ENCODE measurements around the gene IL17A.

Gene IL17A

DNA sequence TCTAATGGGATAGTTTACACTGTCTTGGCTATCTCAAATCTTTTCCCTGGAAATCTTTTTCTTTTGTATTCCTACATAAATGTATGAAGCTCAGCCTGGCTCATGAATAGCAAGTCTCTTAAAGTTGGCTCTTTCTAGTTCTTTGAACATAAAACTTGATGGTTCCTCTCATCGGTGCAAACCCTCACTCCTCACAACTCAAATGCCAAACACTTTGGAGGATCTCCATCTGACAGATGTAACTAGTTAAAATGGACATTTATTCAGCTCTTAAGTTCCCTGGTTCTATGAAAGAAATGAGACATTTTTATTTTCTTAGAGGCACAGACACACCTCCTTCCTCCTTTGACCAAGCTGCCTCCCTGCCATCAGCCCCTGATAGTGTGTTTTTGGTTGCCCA, 43.6 kb upstream of the IL17A start:
- no peak overlapping the region for H3K4me3 ChIP-seq (replicated peaks; ENCODE audit: low read depth, low read length)
- no peak for DNase-seq (ENCODE audit: extremely low read depth, insufficient read length)
- TF ChIP-seq, protein P1, sequence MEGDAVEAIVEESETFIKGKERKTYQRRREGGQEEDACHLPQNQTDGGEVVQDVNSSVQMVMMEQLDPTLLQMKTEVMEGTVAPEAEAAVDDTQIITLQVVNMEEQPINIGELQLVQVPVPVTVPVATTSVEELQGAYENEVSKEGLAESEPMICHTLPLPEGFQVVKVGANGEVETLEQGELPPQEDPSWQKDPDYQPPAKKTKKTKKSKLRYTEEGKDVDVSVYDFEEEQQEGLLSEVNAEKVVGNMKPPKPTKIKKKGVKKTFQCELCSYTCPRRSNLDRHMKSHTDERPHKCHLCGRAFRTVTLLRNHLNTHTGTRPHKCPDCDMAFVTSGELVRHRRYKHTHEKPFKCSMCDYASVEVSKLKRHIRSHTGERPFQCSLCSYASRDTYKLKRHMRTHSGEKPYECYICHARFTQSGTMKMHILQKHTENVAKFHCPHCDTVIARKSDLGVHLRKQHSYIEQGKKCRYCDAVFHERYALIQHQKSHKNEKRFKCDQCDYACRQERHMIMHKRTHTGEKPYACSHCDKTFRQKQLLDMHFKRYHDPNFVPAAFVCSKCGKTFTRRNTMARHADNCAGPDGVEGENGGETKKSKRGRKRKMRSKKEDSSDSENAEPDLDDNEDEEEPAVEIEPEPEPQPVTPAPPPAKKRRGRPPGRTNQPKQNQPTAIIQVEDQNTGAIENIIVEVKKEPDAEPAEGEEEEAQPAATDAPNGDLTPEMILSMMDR (IDR thresholded peaks at IDR 0.05; ENCODE audit: insufficient read depth, low read length, poor library complexity, severe bottlenecking): no peak
- peaks cover 1% of the 10 kb centered on the region; the same call in 1 of the 2 replicates for H3K27me3 ChIP-seq (replicated peaks; ENCODE audit: control insufficient read depth, insufficient read depth, low read length)
- H3K36me3 ChIP-seq (ENCODE audit: control insufficient read depth, insufficient read depth, low read length): no peaks in the 10 kb centered on the region

DNA sequence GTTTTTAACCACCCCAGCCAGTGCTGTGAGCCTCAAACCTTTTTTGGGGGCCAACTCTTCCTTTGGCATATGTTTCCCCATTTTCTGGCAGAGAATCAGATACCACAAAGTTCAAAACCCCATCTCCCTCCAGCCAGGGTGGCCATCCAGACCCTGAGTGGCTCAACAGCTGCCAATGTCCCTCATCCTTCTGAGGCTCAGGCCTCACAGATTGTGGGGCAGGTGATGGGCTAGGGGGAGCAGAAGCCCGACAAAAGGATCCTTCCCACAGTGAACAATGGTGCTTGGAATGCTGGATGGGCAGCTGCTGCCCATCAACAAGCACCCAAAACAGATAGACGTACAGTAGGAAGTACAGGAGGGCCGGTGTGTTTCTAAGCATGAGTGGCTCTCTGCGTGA, 42.6 kb upstream of the IL17A start:
- TF ChIP-seq, protein P1 (IDR thresholded peaks at IDR 0.05; ENCODE audit: insufficient read depth, low read length, poor library complexity, severe bottlenecking): no peak
- H3K4me3 ChIP-seq (replicated peaks; ENCODE audit: low read depth, low read length): no peak overlapping the region
- H3K36me3 ChIP-seq (ENCODE audit: control insufficient read depth, insufficient read depth, low read length): no peaks in the 10 kb centered on the region
- no peak for DNase-seq (ENCODE audit: extremely low read depth, insufficient read length)
- H3K27me3 ChIP-seq (replicated peaks; ENCODE audit: control insufficient read depth, insufficient read depth, low read length): peaks cover 1% of the 10 kb centered on the region; the same call in 1 of the 2 replicates

DNA sequence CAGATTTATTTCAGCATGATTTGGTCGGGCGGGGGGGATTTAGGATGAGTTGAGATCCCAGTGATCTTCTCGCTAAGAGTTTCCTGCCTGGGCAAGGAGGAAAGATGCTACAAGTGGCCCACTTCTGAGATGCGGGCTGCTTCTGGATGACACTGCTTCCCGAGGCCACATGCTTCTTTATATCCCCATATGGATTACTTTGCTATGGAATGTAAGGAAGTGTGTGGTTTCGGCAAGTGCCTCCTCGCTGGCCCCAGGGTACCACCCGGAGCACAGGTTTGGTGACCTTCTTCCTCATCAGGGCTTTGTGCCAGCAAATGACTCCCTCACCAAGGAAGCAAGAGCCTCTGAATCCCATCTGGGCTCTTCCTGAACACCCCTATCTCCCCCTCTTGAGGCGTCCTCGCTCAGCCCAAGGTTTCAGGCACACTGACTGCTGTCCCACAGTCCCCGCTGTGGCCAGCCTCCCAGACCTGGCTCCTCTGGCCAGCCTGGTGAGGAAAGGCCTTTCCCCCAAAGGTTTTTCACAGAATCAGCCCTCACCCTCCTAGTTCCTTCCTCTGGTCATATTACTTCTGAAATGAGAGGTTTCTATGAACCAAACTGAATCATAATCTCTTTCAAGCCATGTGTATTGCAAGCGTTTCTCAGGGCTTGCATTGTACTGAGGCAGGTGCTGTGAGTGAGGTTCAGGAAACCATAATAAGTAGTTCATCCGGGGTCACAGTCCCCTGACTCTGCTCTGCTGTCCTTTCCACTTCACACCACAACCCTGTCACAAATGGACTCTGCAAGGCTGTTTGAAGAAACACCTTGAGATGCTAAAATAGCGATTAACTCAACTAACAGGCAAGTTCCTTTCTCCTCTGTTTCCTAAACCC, 41.7 kb upstream of the IL17A start:
- DNase-seq (ENCODE audit: extremely low read depth, insufficient read length): no peak
- TF ChIP-seq, protein P1 (IDR thresholded peaks at IDR 0.05; ENCODE audit: insufficient read depth, low read length, poor library complexity, severe bottlenecking): no peak
- H3K36me3 ChIP-seq (ENCODE audit: control insufficient read depth, insufficient read depth, low read length): no peaks in the 10 kb centered on the region
- H3K27me3 ChIP-seq (replicated peaks; ENCODE audit: control insufficient read depth, insufficient read depth, low read length): peaks cover 3% of the 10 kb centered on the region; the same call in 1 of the 2 replicates
- no peak overlapping the region for H3K4me3 ChIP-seq (replicated peaks; ENCODE audit: low read depth, low read length)

DNA sequence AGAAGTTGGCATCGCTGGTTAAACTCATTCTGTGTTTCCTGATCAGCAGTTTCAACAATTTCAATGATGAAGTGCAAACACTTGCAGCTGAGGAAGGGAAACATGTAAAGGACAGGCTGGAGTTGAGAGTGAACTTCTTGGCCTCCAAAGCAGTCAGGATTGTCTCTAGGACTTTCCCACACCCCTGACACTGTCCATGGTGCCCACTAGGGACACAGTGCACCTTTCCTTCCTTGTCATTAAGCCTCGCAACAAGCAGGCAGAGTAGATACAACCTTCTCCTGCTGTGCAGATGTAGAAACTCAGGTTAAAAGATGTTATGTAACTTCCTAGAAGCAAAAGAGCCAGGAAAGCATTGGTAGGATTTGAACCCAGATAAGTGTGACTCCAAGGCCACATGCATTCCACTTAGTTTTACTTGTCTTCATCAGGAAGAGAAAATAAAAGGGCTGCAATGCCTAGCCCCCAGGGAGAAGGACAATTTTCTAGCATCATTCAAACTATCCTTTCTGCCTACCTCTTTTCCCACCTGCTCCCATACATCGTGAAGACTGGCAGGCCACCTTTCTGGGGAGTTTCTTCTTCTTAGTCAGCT, 39.2 kb upstream of the IL17A start:
- no peak for DNase-seq (ENCODE audit: extremely low read depth, insufficient read length)
- Histone ChIP-seq H3K36me3 (ENCODE audit: control insufficient read depth, insufficient read depth, low read length) (no peaks in the 10 kb centered on the region), H3K27me3 (replicated peaks; ENCODE audit: control insufficient read depth, insufficient read depth, low read length) (peaks cover 3% of the 10 kb centered on the region; the same call in 1 of the 2 replicates), H3K4me3 (replicated peaks; ENCODE audit: low read depth, low read length) (no peak overlapping the region)
- TF ChIP-seq, protein P1 (IDR thresholded peaks at IDR 0.05; ENCODE audit: insufficient read depth, low read length, poor library complexity, severe bottlenecking): no peak

DNA sequence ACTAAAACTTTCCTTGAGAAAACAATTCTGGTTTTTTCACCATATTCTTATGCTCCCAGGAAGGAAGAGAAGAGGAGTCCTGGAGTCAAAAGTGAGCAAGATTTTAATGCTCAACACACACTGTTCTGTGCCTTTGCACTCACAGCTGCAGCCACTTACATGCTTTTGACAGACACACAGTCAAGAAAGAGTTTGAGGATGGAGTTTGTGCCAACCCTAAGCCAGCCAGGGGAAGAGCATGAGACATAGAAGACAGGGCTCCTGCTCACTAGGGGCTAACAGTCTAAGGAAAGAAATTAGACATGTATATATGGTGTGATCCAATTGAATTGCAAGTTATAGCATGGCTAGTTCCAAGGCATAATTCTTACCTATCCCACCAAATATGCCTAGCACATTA, 37.1 kb upstream of the IL17A start:
- Histone ChIP-seq H3K27me3 (replicated peaks; ENCODE audit: control insufficient read depth, insufficient read depth, low read length) (peaks cover 5% of the 10 kb centered on the region; the same call in 1 of the 2 replicates), H3K4me3 (replicated peaks; ENCODE audit: low read depth, low read length) (no peak overlapping the region), H3K36me3 (ENCODE audit: control insufficient read depth, insufficient read depth, low read length) (no peaks in the 10 kb centered on the region)
- no peak for DNase-seq (ENCODE audit: extremely low read depth, insufficient read length)
- TF ChIP-seq, protein P1 (IDR thresholded peaks at IDR 0.05; ENCODE audit: insufficient read depth, low read length, poor library complexity, severe bottlenecking): no peak

Data from GM06990 (cell line).